T-cell (primary cell): ENCODE data around the gene AKR7A2. TPM values are rescaled to one million over a fixed set of nuclear protein-coding genes. Genes with fewer than 3 reads are reported as not detected.
A peak's percentile ranks its signal among the peaks of the same experiment; 100 is the strongest.

Experiments used
- ATAC-seq, 4 experiments: fragments of 200-7000 bp in 3 of 4; fragments of 150-1000 bp in 1 of 4; cut with Tn5 transposase; replicated peaks in 1 of 4; 1 replicate in 3 of 4; 2 replicates in 1 of 4; pipeline ENCODE4 v1.10.0; 2021; ENCODE audit warnings: moderate library complexity in 3 of 4, mild to moderate bottlenecking in 2 of 4, moderate number of reproducible peaks in 1 of 4
- CTCF ChIA-PET, 2 donors: fragments of 300-600 bp; sonication (Branson Sonifier 250); formaldehyde crosslinking; loops; one replicate each; lab custom pipeline; 2022; ENCODE audit warnings: antibody characterized with exemption in 2 of 2; lab: Charles Lee
- POLR2A ChIA-PET, 2 donors: fragments of 300-600 bp; sonication (Branson Sonifier 250); formaldehyde crosslinking; loops; one replicate each; lab custom pipeline; 2022; ENCODE audit warnings: antibody characterized with exemption in 2 of 2; lab: Charles Lee
- DNase-seq, 35 experiments: peaks; one replicate each; pipeline versions ENCODE4 v3.0.0 to v3.0.0-alpha.2; 2013 to 2023
- H3K27ac ChIP-seq: one replicate; pipeline ENCODE4 v1.5.1; 2013; ENCODE audit warnings: low read length
- H3K27me3 ChIP-seq, 2 experiments: replicated peaks in 1 of 2; 1 replicate in 1 of 2; 2 replicates in 1 of 2; pipeline versions ENCODE4 v1.6.1 to v1.7.0; 2013; ENCODE audit warnings: low read length in 1 of 2, mixed read lengths in 1 of 2; ENCODE audit not compliant: control insufficient read depth in 2 of 2, insufficient read depth in 2 of 2; ENCODE audit errors: extremely low read depth in 1 of 2
- H3K36me3 ChIP-seq, 2 donors: 1 replicate in 1 of 2; 2 replicates in 1 of 2; pipeline versions ENCODE4 v1.6.1 to v1.7.0; 2013; ENCODE audit warnings: low read length in 1 of 2; ENCODE audit not compliant: control insufficient read depth in 2 of 2, insufficient read depth in 1 of 2; ENCODE audit errors: extremely low read depth in 1 of 2
- H3K4me1 ChIP-seq, 2 experiments: 1 replicate in 1 of 2; 2 replicates in 1 of 2; pipeline versions ENCODE4 v1.6.1 to v1.7.0; 2013; ENCODE audit warnings: low read length in 2 of 2, mixed read lengths in 1 of 2; ENCODE audit not compliant: insufficient read depth in 2 of 2, control insufficient read depth in 1 of 2; ENCODE audit errors: extremely low read depth in 1 of 2
- H3K4me3 ChIP-seq, 2 donors: 1 replicate in 1 of 2; 2 replicates in 1 of 2; pipeline versions ENCODE4 v1.5.1 to v1.7.0; 2013; ENCODE audit warnings: mild to moderate bottlenecking in 2 of 2, low read length in 1 of 2, moderate library complexity in 1 of 2; ENCODE audit not compliant: control insufficient read depth in 1 of 2; ENCODE audit errors: extremely low read depth in 1 of 2
- H3K9me3 ChIP-seq: 2 replicates; pipeline ENCODE4 v1.7.0; 2013
- H3K27ac Mint-ChIP-seq, 2 donors: one replicate each; pipeline ENCODE4 v1.8.0; 2020 to 2021; ENCODE audit warnings: mild to moderate bottlenecking in 2 of 2, mixed read lengths in 2 of 2
- H3K27me3 Mint-ChIP-seq, 2 donors: one replicate each; pipeline ENCODE4 v1.8.0; 2021 to 2022; ENCODE audit warnings: mixed read lengths in 2 of 2
- H3K36me3 Mint-ChIP-seq: one replicate; pipeline ENCODE4 v1.8.0; 2021; ENCODE audit warnings: mixed read lengths
- H3K4me1 Mint-ChIP-seq, 3 donors: one replicate each; pipeline ENCODE4 v1.8.0; 2020 to 2022; ENCODE audit warnings: mixed read lengths in 3 of 3, mild to moderate bottlenecking in 1 of 3
- H3K4me3 Mint-ChIP-seq, 3 donors: one replicate each; pipeline ENCODE4 v1.8.0; 2020 to 2022; ENCODE audit warnings: mild to moderate bottlenecking in 3 of 3, mixed read lengths in 3 of 3, moderate library complexity in 3 of 3
- H3K9me3 Mint-ChIP-seq, 3 donors: one replicate each; pipeline ENCODE4 v1.8.0; 2020 to 2022; ENCODE audit warnings: mixed read lengths in 3 of 3
- WGBS: methylation state at CpG from one replicate; pipeline ENCODE4 v1.1.5; 2013; ENCODE audit warnings: missing lambda C conversion rate; ENCODE audit not compliant: insufficient coverage; 5-methylcytosine and 5-hydroxymethylcytosine counted together
- total RNA-seq, 35 experiments: library from RNA in 6 of 35; stranded (reverse) in 6 of 35; fragments of 120-200 nt in 1 of 35; gene quantifications; one replicate each; pipeline versions ENCODE4 v1.2.1 to v1.2.4 and lab custom pipeline; 2013 to 2026

The AKR7A2 gene
- total RNA-seq, 5 donors from 2014 or later (not counting 1 experiment from before 2014, with no cell fraction given), result 20.8 to 35.4 (median 32.0) TPM

DNA sequence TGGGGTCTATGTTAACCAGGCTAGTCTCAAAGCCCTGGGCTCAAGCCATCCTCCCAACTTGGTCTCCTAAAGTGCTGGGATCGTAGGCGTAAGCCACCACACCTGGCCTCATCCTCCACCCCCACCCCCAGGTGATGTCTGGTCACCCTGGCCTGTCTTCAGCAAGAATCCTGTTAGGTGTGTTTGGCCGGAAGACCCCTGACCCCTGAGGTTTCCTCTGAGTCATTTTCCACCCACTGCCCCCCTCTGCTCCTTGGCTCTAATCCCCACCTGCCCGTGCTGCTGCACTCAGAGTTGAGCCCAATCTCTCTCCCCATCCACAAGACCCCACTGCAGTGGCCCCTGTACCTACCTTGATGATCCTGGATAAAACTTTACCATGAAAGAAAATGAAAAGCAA is 25.3 kb upstream of the AKR7A2 start:
- 96% methylated on average over 4 of the region's 4 CpGs for WGBS
- Mint-ChIP-seq H3K36me3 (peaks cover 27% of the 10 kb centered on the region), H3K4me3 (no peak overlapping the region)

GRCh38 chr1:19336543-19336942 is 24.6 kb upstream of the AKR7A2 start:
- DNase-seq (no peak), ATAC-seq (peak in 1 of 4 experiments; percentile 9)
- POLR2A ChIA-PET, result no interaction called here
- peak overlapping the region in 1 of 2 donors; percentile 23 for H3K27ac Mint-ChIP-seq
- H3K27ac ChIP-seq, result no peak overlapping the region
- H3K27me3 ChIP-seq, result no peaks in the 10 kb centered on the region
- H3K9me3 Mint-ChIP-seq, result no peaks in the 10 kb centered on the region
- H3K36me3 ChIP-seq, result peaks cover 16 to 28% of the 10 kb centered on the region in 2 donors
- CTCF ChIA-PET, result no interaction called here
- H3K4me3 ChIP-seq, result no peak overlapping the region
- H3K4me3 Mint-ChIP-seq, result no peak overlapping the region
- H3K36me3 Mint-ChIP-seq, result peaks cover 22% of the 10 kb centered on the region
- WGBS, result 86% methylated on average over 6 of the region's 7 CpGs
- H3K27me3 Mint-ChIP-seq, result no peaks in the 10 kb centered on the region
- H3K9me3 ChIP-seq, result no peaks in the 10 kb centered on the region
- H3K4me1 Mint-ChIP-seq, result peaks cover 0 to 5% (median 4%) of the 10 kb centered on the region in 3 donors
- H3K4me1 ChIP-seq, result peaks cover 0 to 5% of the 10 kb centered on the region in 2 experiments

More for the DNA sequence above, 25.3 kb upstream of the AKR7A2 start:
- ChIA-PET CTCF (no interaction called here), POLR2A (interaction anchor here in 1 of 2 donors (0.5 kb wide), 1 partner anchor 18 kb away, joined by 6 read pairs; no protein-coding TSS in a partner anchor)
- H3K4me1 Mint-ChIP-seq, result peaks cover 0 to 7% (median 6%) of the 10 kb centered on the region in 3 donors
- peaks cover 24 to 36% of the 10 kb centered on the region in 2 donors for H3K36me3 ChIP-seq
- ATAC-seq (no peak), DNase-seq (no peak)
- no peak overlapping the region for H3K27ac ChIP-seq
- H3K27me3 Mint-ChIP-seq, result no peaks in the 10 kb centered on the region
- H3K9me3 Mint-ChIP-seq, result no peaks in the 10 kb centered on the region
- H3K9me3 ChIP-seq, result no peaks in the 10 kb centered on the region
- H3K27ac Mint-ChIP-seq, result peak overlapping the region in 1 of 2 donors; percentile 39
- no peaks in the 10 kb centered on the region for H3K27me3 ChIP-seq
- no peak overlapping the region for H3K4me3 ChIP-seq
- H3K4me1 ChIP-seq, result peaks cover 0 to 11% of the 10 kb centered on the region in 2 experiments

- H3K27me3 Mint-ChIP-seq, result no peaks in the 10 kb centered on the region
- Histone ChIP-seq H3K4me1 (no peaks in the 10 kb centered on the region), H3K9me3 (no peaks in the 10 kb centered on the region), H3K27me3 (no peaks in the 10 kb centered on the region), H3K27ac (no peak overlapping the region), H3K4me3 (no peak overlapping the region), H3K36me3 (peaks cover 4 to 5% of the 10 kb centered on the region in 2 donors)
- POLR2A ChIA-PET, result no interaction called here
- H3K4me3 Mint-ChIP-seq, result no peak overlapping the region
- H3K4me1 Mint-ChIP-seq, result peaks cover 0 to 5% (median 0%) of the 10 kb centered on the region in 3 donors
- CTCF ChIA-PET, result no interaction called here
- ATAC-seq (no peak), DNase-seq (no peak)
- no peaks in the 10 kb centered on the region for H3K9me3 Mint-ChIP-seq
- peaks cover 6% of the 10 kb centered on the region for H3K36me3 Mint-ChIP-seq
- no peak overlapping the region for H3K27ac Mint-ChIP-seq
- WGBS, result 75% methylated on average over 6 of the region's 9 CpGs
Measured at GRCh38 chr1:19333587-19334354, 21.8 kb upstream of the AKR7A2 start.

DNA sequence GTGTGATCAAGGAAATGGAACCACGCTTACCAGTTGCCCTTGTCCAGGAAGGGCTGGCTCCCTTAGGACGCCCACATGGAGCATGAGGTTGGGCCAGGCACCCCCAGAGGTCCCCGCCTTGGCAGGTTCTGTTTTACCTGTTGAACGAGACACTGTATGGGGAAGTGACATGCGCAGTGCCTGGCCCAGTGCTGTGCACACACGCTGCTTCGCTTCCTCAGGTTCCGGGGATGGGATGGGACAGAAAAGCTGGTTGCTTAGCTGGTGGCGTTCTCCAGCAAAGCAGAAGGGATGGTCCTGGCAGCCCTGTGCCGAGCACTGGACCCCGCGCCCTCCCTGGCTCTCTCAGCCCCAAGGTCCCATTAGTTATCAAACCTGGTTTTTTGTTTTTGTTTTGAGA is 20.9 kb upstream of the AKR7A2 start:
- WGBS, result 86% methylated on average over 10 of the region's 12 CpGs
- Histone ChIP-seq H3K4me3 (no peak overlapping the region), H3K27ac (no peak overlapping the region), H3K36me3 (peaks cover 0 to 5% of the 10 kb centered on the region in 2 donors), H3K27me3 (no peaks in the 10 kb centered on the region), H3K4me1 (no peaks in the 10 kb centered on the region), H3K9me3 (no peaks in the 10 kb centered on the region)
- H3K9me3 Mint-ChIP-seq, result no peaks in the 10 kb centered on the region
- no peaks in the 10 kb centered on the region for H3K27me3 Mint-ChIP-seq
- H3K4me1 Mint-ChIP-seq, result peaks cover 0 to 5% (median 0%) of the 10 kb centered on the region in 3 donors
- H3K4me3 Mint-ChIP-seq, result no peak overlapping the region
- ATAC-seq, result no peak
- ChIA-PET POLR2A (no interaction called here), CTCF (no interaction called here)
- H3K27ac Mint-ChIP-seq, result no peak overlapping the region
- peaks cover 4% of the 10 kb centered on the region for H3K36me3 Mint-ChIP-seq
- DNase-seq, result no peak

GRCh38 chr1:19331262-19331878 is 19.4 kb upstream of the AKR7A2 start:
- CTCF ChIA-PET, result no interaction called here
- no peak overlapping the region for H3K27ac ChIP-seq
- H3K9me3 ChIP-seq, result no peaks in the 10 kb centered on the region
- 88% methylated on average over 12 of the region's 13 CpGs for WGBS
- H3K4me1 Mint-ChIP-seq, result peaks cover 0 to 5% (median 0%) of the 10 kb centered on the region in 3 donors
- no peaks in the 10 kb centered on the region for H3K4me1 ChIP-seq
- no peaks in the 10 kb centered on the region for H3K27me3 ChIP-seq
- ATAC-seq (no peak), DNase-seq (no peak)
- POLR2A ChIA-PET, result interaction anchor here in 1 of 2 donors (0.6 kb wide), 1 partner anchor 46 kb away, joined by 3 read pairs; no protein-coding TSS in a partner anchor
- no peaks in the 10 kb centered on the region for H3K9me3 Mint-ChIP-seq
- peaks cover 10% of the 10 kb centered on the region for H3K36me3 Mint-ChIP-seq
- H3K27me3 Mint-ChIP-seq, result no peaks in the 10 kb centered on the region
- H3K27ac Mint-ChIP-seq, result no peak overlapping the region
- H3K4me3 ChIP-seq, result no peak overlapping the region
- no peaks in the 10 kb centered on the region for H3K36me3 ChIP-seq
- no peak overlapping the region for H3K4me3 Mint-ChIP-seq

GRCh38 chr1:19330449-19331135 is 18.6 kb upstream of the AKR7A2 start:
- Mint-ChIP-seq H3K9me3 (no peaks in the 10 kb centered on the region), H3K27me3 (no peaks in the 10 kb centered on the region), H3K36me3 (peaks cover 11% of the 10 kb centered on the region), H3K4me1 (peaks cover 0 to 5% (median 0%) of the 10 kb centered on the region in 3 donors), H3K4me3 (no peak overlapping the region), H3K27ac (no peak overlapping the region)
- DNase-seq (no peak), ATAC-seq (no peak)
- ChIA-PET POLR2A (no interaction called here), CTCF (no interaction called here)
- H3K36me3 ChIP-seq, result no peaks in the 10 kb centered on the region
- H3K27me3 ChIP-seq, result no peaks in the 10 kb centered on the region
- H3K27ac ChIP-seq, result no peak overlapping the region
- no peaks in the 10 kb centered on the region for H3K9me3 ChIP-seq
- H3K4me1 ChIP-seq, result no peaks in the 10 kb centered on the region
- WGBS, result 66% methylated on average over 4 of the region's 14 CpGs
- H3K4me3 ChIP-seq, result no peak overlapping the region
